ENCODE measurements around the gene MAB21L4.

Gene MAB21L4

GRCh38 chr2:240928476-240929363 lies 32.8 kb upstream of the MAB21L4 start:
- H3K4me1 Mint-ChIP-seq (ENCODE audit: low read depth) = no peaks in the 10 kb centered on the region
- H3K4me3 Mint-ChIP-seq = no peak overlapping the region
- no peak for DNase-seq
- no peaks in the 10 kb centered on the region for H3K27me3 Mint-ChIP-seq
- no peak overlapping the region for H3K27ac Mint-ChIP-seq
- no peaks in the 10 kb centered on the region for H3K36me3 Mint-ChIP-seq (ENCODE audit: low read depth)
- H3K9me3 Mint-ChIP-seq = no peaks in the 10 kb centered on the region

GRCh38 chr2:240927390-240927781 lies 31.4 kb upstream of the MAB21L4 start:
- H3K9me3 Mint-ChIP-seq = no peaks in the 10 kb centered on the region

DNA sequence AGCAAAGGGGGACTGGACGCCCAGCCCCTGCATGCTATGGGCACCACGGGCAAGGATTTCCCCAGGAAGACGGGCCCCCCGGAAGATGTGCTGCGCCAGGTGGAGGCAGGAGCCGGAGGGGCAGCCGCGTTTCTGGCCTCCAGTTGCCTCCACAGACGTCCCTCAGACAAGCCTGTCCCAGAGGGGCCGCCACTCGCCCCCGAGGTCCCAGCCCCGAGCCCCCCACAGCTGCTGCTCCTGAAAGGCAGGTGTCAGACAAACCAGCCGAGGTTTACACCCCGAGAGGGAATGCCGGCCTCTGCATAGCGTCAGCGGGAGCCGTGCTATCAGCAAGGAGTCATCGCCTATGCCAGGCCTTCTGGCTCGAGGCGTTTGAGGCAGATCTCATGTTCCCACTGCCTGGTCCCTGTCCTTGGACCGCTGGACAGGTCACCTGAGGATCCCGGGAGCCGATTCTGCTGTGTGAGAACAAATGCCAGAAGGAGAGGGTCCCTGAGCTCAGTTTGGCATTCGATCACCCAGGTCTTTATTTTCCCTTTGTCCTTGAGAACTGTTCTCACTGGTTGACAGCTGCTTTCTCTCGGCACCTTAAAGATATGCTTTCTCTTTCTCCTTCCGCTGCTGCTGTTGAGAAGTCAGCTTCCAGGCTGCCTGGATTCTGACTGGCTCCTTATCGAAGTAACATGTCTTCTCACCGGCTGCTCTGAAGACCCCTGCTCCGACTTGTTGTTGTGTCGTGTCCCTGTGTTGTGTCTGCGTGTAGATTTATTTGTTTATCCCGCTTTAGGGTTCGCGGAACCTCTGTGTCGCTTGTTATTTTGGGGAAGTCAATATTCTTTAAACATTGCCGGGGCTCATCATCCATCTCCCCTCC lies 30.8 kb upstream of the MAB21L4 start:
- no peak for DNase-seq
- Mint-ChIP-seq H3K4me3 (no peak overlapping the region), H3K27me3 (no peaks in the 10 kb centered on the region), H3K9me3 (no peaks in the 10 kb centered on the region), H3K36me3 (ENCODE audit: low read depth) (no peaks in the 10 kb centered on the region), H3K4me1 (ENCODE audit: low read depth) (no peaks in the 10 kb centered on the region), H3K27ac (no peak overlapping the region)

More at GRCh38 chr2:240927390-240927781, 31.4 kb upstream of the MAB21L4 start:
- Mint-ChIP-seq H3K4me1 (ENCODE audit: low read depth) (no peaks in the 10 kb centered on the region), H3K27me3 (no peaks in the 10 kb centered on the region), H3K27ac (no peak overlapping the region), H3K4me3 (no peak overlapping the region), H3K36me3 (ENCODE audit: low read depth) (no peaks in the 10 kb centered on the region)
- no peak for DNase-seq

DNA sequence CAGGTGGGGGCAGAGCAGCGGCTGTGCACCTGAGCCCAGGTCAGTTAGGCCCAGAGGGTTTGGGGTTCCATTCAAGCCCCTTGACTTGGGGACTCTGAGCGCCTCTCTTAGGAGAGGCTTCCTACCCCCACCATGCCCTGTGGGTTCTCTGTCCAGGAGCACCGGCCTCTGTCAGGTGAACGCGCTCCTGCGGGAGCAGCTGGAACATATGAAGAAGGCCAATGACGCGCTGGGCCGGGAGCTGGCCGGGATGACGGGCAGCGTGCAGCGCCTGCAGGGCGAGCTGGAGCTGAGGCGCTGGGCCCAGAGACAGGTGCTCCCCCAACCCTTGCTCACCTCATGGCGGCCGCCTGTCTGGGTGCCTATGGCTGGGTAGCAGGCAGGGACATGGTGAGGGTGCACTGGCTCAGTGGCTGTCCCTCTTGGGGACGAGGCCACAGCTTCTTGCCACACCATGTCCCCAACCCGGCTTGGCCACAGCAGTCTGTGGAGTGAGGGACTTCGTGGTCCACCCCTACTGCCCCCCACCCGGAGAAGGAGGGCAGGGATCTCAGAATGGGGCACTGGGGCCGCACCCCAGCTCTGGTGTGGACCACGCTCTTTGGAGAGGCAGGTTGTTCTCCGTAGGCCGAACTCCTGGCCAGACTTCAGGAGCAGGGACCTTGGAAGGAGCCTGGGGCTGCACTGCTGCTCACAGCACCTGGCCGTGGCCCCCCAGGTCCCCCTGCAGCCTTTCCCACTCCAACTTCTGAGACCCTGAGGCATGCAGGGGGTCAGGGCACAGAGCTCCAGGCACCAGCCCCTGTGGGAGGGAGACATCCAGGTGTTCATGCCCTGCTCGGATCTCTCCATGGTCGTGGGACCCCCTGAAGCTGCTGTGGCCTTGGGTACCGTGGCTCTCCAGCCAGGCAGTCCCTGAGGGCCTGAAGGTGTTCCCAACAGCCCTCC lies 29.9 kb upstream of the MAB21L4 start:
- Mint-ChIP-seq H3K9me3 (no peaks in the 10 kb centered on the region), H3K4me1 (ENCODE audit: low read depth) (no peaks in the 10 kb centered on the region), H3K36me3 (ENCODE audit: low read depth) (no peaks in the 10 kb centered on the region), H3K4me3 (no peak overlapping the region), H3K27me3 (no peaks in the 10 kb centered on the region), H3K27ac (no peak overlapping the region)
- peak; percentile 22 for DNase-seq

- no peaks in the 10 kb centered on the region for H3K9me3 Mint-ChIP-seq
Measured at GRCh38 chr2:240925191-240925567, 29.2 kb upstream of the MAB21L4 start.

GRCh38 chr2:240922982-240923537 lies 27.1 kb upstream of the MAB21L4 start:
- no peaks in the 10 kb centered on the region for H3K27me3 Mint-ChIP-seq
- H3K4me3 Mint-ChIP-seq = no peak overlapping the region
- DNase-seq = no peak
- H3K4me1 Mint-ChIP-seq (ENCODE audit: low read depth) = no peaks in the 10 kb centered on the region
- H3K36me3 Mint-ChIP-seq (ENCODE audit: low read depth) = no peaks in the 10 kb centered on the region
- no peak overlapping the region for H3K27ac Mint-ChIP-seq
- no peaks in the 10 kb centered on the region for H3K9me3 Mint-ChIP-seq

More at GRCh38 chr2:240925191-240925567, 29.2 kb upstream of the MAB21L4 start:
- Mint-ChIP-seq H3K27me3 (no peaks in the 10 kb centered on the region), H3K4me3 (no peak overlapping the region), H3K4me1 (ENCODE audit: low read depth) (no peaks in the 10 kb centered on the region), H3K36me3 (ENCODE audit: low read depth) (no peaks in the 10 kb centered on the region), H3K27ac (no peak overlapping the region)
- DNase-seq = peak; percentile 25

DNA sequence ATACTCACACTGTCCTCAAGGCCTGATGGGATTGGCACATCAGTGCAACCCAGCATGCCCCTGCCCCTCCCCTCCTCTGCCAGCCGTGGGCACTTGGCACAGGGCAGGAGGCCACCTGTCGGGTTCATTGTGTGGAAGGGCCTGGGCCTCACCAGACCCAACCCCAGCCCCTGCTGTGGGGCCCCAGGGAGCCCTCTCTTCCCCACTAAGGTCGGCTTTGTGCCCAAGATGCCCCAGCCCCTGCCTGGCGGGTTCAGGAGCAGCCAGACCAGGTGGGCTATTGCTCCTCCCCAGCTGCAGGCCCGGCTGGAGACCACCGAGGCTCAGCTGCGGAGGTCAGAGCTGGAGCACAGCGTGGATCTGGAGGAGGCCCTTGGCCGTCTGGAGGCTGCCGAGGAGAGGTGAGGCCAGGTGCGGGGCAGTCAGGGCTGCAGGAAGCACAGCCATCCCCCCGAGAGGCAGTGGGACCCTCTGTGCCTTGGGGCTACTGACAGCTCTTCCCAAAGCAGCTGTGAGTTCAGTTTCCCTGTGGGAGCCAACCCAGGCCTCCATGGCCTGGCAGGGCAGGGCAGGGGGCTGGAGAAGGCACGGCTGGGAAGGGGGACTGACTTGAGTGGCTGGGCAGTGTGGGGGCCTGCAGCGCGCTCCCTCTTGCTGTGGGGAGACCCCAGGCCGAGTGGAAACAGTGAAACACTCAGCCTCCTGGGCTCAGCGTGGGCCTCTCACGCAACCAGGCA lies 26.5 kb upstream of the MAB21L4 start:
- H3K4me1 Mint-ChIP-seq (ENCODE audit: low read depth) = no peaks in the 10 kb centered on the region
- no peaks in the 10 kb centered on the region for H3K9me3 Mint-ChIP-seq
- H3K27me3 Mint-ChIP-seq = no peaks in the 10 kb centered on the region
- no peaks in the 10 kb centered on the region for H3K36me3 Mint-ChIP-seq (ENCODE audit: low read depth)
- no peak overlapping the region for H3K4me3 Mint-ChIP-seq
- DNase-seq = no peak
- no peak overlapping the region for H3K27ac Mint-ChIP-seq

DNA sequence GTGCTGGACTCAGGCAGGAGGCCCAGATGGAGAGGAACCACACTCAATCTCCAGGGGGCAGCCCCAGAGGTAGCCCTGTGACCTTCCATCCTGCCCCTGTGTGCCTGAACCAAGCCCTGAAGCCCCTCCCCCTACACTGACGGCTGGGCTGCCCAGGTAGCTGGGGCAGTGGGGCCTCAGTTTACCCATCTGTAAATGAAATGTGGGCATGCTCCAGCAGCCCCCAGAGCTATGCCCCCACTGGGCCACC lies 26.0 kb upstream of the MAB21L4 start:
- H3K4me1 Mint-ChIP-seq (ENCODE audit: low read depth) = no peaks in the 10 kb centered on the region
- no peak overlapping the region for H3K27ac Mint-ChIP-seq
- H3K9me3 Mint-ChIP-seq = no peaks in the 10 kb centered on the region
- H3K4me3 Mint-ChIP-seq = no peak overlapping the region
- DNase-seq = no peak
- H3K27me3 Mint-ChIP-seq = peaks cover 5% of the 10 kb centered on the region
- H3K36me3 Mint-ChIP-seq (ENCODE audit: low read depth) = no peaks in the 10 kb centered on the region

GRCh38 chr2:240921311-240921994 lies 25.5 kb upstream of the MAB21L4 start:
- Mint-ChIP-seq H3K4me3 (no peak overlapping the region), H3K9me3 (no peaks in the 10 kb centered on the region), H3K36me3 (ENCODE audit: low read depth) (no peaks in the 10 kb centered on the region), H3K27ac (no peak overlapping the region), H3K4me1 (ENCODE audit: low read depth) (no peaks in the 10 kb centered on the region), H3K27me3 (peaks cover 9% of the 10 kb centered on the region)
- DNase-seq = peak; percentile 26

DNA sequence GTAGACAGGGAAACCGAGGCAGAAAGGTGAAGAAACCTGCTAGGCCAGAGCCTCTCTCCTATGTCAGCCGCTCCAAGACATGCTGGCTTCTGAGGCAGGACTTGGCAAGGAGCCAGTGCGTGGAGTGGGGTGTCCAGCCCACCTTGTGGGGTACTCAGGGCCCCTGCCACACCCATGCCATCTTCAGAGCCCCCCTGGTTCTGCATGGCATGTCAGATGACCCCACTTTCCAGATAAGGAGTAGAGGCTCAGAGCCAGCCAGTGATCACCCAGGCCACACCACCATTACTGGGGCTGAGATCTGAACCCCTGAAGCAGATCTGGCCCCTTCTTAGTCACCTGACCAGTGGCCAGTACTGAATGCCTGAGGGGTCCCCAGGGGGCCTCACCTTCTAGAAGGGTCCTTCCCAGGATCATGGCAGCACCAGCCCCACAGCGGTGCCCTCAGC lies 24.9 kb upstream of the MAB21L4 start:
- DNase-seq = peak; percentile 20
- H3K9me3 Mint-ChIP-seq = no peaks in the 10 kb centered on the region
- peaks cover 12% of the 10 kb centered on the region for H3K27me3 Mint-ChIP-seq
- H3K36me3 Mint-ChIP-seq (ENCODE audit: low read depth) = no peaks in the 10 kb centered on the region
- no peak overlapping the region for H3K27ac Mint-ChIP-seq
- no peak overlapping the region for H3K4me3 Mint-ChIP-seq
- H3K4me1 Mint-ChIP-seq (ENCODE audit: low read depth) = no peaks in the 10 kb centered on the region

DNA sequence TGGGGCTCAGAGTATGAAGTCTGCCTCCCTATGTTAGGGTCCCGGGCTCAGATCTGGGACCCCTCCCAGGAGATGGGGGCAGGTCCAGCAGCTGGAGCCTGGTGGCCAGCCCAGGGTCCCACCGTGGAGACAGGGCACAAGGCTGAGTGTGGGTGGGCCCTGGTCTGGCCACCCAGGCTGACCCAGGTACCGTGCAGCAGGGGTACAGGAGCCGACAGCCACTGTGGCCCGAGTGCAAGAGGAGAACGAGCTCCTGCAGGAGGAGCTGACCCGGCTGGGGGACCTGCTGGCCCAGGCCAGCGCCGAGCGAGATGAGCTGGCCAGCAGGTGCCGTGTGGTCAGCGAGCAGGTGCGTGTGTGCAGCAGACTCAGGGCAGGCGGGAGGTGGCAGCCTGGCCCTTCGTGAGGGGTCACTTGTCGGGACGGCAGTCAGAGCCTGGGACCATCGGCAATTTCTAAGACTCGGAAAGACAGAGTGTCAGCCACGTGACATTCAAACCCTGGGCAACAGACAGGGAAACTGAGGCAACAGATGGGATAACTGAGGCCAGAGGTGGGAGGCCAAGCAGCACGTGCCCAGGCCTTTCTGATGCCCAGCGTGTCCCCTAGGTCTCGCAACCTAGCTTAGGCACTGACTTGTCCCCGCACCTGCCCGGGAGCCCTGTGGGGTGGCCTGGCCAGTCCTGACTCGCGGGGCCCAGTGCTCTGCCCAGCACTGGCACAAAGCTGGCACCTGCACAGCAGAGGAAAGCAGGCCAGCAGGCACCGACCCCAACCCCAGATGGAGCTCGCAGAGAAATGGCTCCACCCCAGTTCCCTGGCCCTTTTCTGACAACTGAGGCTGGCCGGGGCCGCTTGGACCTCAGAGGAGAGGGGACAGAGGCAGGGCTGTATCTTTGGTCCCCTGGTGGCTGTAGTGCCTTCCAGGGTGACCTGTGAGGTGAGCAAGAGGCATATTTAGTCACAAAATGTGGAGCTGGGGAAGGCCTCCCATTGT lies 24.1 kb upstream of the MAB21L4 start:
- no peak for DNase-seq
- peaks cover 2% of the 10 kb centered on the region for H3K4me1 Mint-ChIP-seq (ENCODE audit: low read depth)

GRCh38 chr2:240919161-240919781 lies 23.3 kb upstream of the MAB21L4 start:
- Mint-ChIP-seq H3K36me3 (ENCODE audit: low read depth) (no peaks in the 10 kb centered on the region), H3K27me3 (peaks cover 25% of the 10 kb centered on the region), H3K4me3 (no peak overlapping the region), H3K4me1 (ENCODE audit: low read depth) (peaks cover 2% of the 10 kb centered on the region), H3K9me3 (no peaks in the 10 kb centered on the region), H3K27ac (no peak overlapping the region)
- no peak for DNase-seq

More for the DNA sequence above, 24.1 kb upstream of the MAB21L4 start:
- Mint-ChIP-seq H3K4me3 (no peak overlapping the region), H3K9me3 (no peaks in the 10 kb centered on the region), H3K36me3 (ENCODE audit: low read depth) (no peaks in the 10 kb centered on the region), H3K27ac (no peak overlapping the region), H3K27me3 (peaks cover 19% of the 10 kb centered on the region)

Data from activated T-cell treated with anti-CD3 and anti-CD28 coated beads, Interleukin-2, amount 50 U/mL, for 24 hours (primary cell).